Fibroblast of skin of right quadriceps (primary cell): ENCODE results near the gene TMEM151A.
"Not testable (repeated sequence)": the region's sequence is repeated elsewhere in the genome, so short reads cannot be mapped to it uniquely, and the experiment has no call there.

Experiments
- DNase-seq: peaks from one replicate; pipeline ENCODE4 v3.0.0-alpha.2; 2013

TMEM151A gene

GRCh38 chr11:66267379-66268243 is 24.1 kb upstream of the TMEM151A start:
- DNase-seq: peak; percentile 89

- DNase-seq: peak; percentile 99
Observed at GRCh38 chr11:66268244-66268951, 23.3 kb upstream of the TMEM151A start, which contains the start of gene RAB1B. TSS of gene RAB1B (plus strand) at chr11:66268639. CDS start at chr11:66268680, 41 bp downstream.

GRCh38 chr11:66268952-66269905 is 22.5 kb upstream of the TMEM151A start:
- peak; percentile 61 for DNase-seq

GRCh38 chr11:66271816-66272215 is 19.9 kb upstream of the TMEM151A start:
- DNase-seq: no peak

- no peak for DNase-seq
Observed at GRCh38 chr11:66272596-66272995, 19.1 kb upstream of the TMEM151A start.

GRCh38 chr11:66274219-66274618 is 17.5 kb upstream of the TMEM151A start:
- DNase-seq: no peak

GRCh38 chr11:66275396-66275795 is 16.3 kb upstream of the TMEM151A start:
- DNase-seq: no peak

- no peak for DNase-seq
Observed at GRCh38 chr11:66275984-66276612, 15.6 kb upstream of the TMEM151A start.

GRCh38 chr11:66276619-66277018 is 15.1 kb upstream of the TMEM151A start:
- DNase-seq: not testable (repeated sequence)

GRCh38 chr11:66277064-66277463 is 14.6 kb upstream of the TMEM151A start:
- DNase-seq: not testable (repeated sequence)

GRCh38 chr11:66277471-66278362 is 14.0 kb upstream of the TMEM151A start, which contains the start of gene CNIH2:
TSS of gene CNIH2 (plus strand) at chr11:66278175. CDS start at chr11:66278457, 282 bp downstream.
- no peak for DNase-seq

- DNase-seq: peak; percentile 26
Observed at GRCh38 chr11:66278363-66279091, 13.2 kb upstream of the TMEM151A start.

- no peak for DNase-seq
Observed at GRCh38 chr11:66279092-66279734, 12.5 kb upstream of the TMEM151A start.

- DNase-seq: no peak
Observed at GRCh38 chr11:66280428-66280827, 11.3 kb upstream of the TMEM151A start.

- no peak for DNase-seq
Observed at GRCh38 chr11:66281001-66281400, 10.7 kb upstream of the TMEM151A start.

GRCh38 chr11:66281776-66282467 is 9.8 kb upstream of the TMEM151A start:
- no peak for DNase-seq

GRCh38 chr11:66282468-66283455 is 8.9 kb upstream of the TMEM151A start:
- peak; percentile 93 for DNase-seq
